Left ventricle myocardium inferior (tissue), 1 donor: Measurements from ENCODE around the gene PROZ. TPM values are rescaled to one million over a fixed set of nuclear protein-coding genes. Genes with fewer than 3 reads are reported as not detected.

Experiments
- DNase-seq: peaks from one replicate; pipeline ENCODE4 v3.0.0-alpha.2; 2020
- H3K27ac ChIP-seq: fragments of 200-600 bp; replicated peaks from 2 replicates; pipeline ENCODE4 v1.8.0; 2021
- H3K27me3 ChIP-seq: fragments of 200-600 bp; 2 replicates; pipeline ENCODE4 v1.8.0; 2021; ENCODE audit warnings: low read depth
- H3K36me3 ChIP-seq: fragments of 200-600 bp; 2 replicates; pipeline ENCODE4 v1.8.0; 2021
- H3K4me1 ChIP-seq: fragments of 200-600 bp; 2 replicates; pipeline ENCODE4 v1.8.0; 2021
- H3K4me3 ChIP-seq: fragments of 200-600 bp; 2 replicates; pipeline ENCODE4 v1.8.0; 2021; ENCODE audit warnings: mild to moderate bottlenecking, moderate library complexity
- H3K9me3 ChIP-seq: fragments of 200-600 bp; replicated peaks from 2 replicates; pipeline ENCODE4 v1.8.0; 2021
- intact Hi-C: fragments of 100-400 bp; cut with micrococcal nuclease; formaldehyde crosslinking; loops from one replicate; pipeline ENCODE4 v1.11.0; 2022
- total RNA-seq: library from RNA; stranded (reverse); fragmentation: NEBNext Ultra II Directional; extraction: Animal tissue kit (Norgen Biotek cat#: 25700); gene quantifications from one replicate; pipeline ENCODE4 v1.2.1, GENCODE V29; 2021
- TF ChIP-seq, protein P1 (sequence below): fragments of 200-600 bp; IDR thresholded peaks from 2 replicates; pipeline ENCODE4 v1.8.0; 2021; ENCODE audit warnings: antibody characterized with exemption, mild to moderate bottlenecking, borderline replicate concordance
- donor health status: DM: no; HTN: yes; CAD: no; lungs with severe emphysema.

Gene PROZ
- total RNA-seq, 1 donor from 2014 or later: not detected

DNA sequence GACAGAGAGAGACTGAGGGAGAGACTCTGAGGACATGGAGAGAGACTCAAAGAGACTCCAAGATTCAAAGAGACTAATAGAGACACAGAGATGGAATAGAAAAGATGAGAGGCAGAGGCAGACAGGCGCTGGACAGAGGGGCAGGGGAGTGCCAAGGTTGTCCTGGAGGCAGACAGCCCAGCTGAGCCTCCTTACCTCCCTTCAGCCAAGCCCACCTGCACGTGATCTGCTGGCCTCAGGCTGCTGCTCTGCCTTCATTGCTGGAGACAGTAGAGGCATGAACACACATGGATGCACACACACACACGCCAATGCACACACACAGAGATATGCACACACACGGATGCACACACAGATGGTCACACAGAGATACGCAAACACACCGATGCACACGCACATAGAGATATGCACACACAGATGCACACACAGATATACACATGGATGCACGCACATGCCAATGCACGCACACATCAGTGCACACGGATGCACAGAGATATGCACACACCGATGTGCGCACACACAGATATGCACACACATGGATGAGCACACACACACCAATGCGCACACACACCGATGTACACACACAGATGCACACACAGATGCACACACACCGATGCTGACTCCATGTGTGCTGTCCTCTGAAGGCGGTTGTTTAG is 39.2 kb upstream of the PROZ start:
- Histone ChIP-seq H3K27me3 (peaks cover 4% of the 10 kb centered on the region), H3K4me1 (peaks cover 12% of the 10 kb centered on the region), H3K9me3 (no peaks in the 10 kb centered on the region), H3K36me3 (no peaks in the 10 kb centered on the region), H3K27ac (no peak overlapping the region), H3K4me3 (no peak overlapping the region)
- TF ChIP-seq, protein P1, sequence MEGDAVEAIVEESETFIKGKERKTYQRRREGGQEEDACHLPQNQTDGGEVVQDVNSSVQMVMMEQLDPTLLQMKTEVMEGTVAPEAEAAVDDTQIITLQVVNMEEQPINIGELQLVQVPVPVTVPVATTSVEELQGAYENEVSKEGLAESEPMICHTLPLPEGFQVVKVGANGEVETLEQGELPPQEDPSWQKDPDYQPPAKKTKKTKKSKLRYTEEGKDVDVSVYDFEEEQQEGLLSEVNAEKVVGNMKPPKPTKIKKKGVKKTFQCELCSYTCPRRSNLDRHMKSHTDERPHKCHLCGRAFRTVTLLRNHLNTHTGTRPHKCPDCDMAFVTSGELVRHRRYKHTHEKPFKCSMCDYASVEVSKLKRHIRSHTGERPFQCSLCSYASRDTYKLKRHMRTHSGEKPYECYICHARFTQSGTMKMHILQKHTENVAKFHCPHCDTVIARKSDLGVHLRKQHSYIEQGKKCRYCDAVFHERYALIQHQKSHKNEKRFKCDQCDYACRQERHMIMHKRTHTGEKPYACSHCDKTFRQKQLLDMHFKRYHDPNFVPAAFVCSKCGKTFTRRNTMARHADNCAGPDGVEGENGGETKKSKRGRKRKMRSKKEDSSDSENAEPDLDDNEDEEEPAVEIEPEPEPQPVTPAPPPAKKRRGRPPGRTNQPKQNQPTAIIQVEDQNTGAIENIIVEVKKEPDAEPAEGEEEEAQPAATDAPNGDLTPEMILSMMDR: no peak
- DNase-seq: no peak
- intact Hi-C loops: no loop called here

GRCh38 chr13:113119822-113120189 is 38.6 kb upstream of the PROZ start:
- H3K27ac ChIP-seq: no peak overlapping the region
- H3K9me3 ChIP-seq: no peaks in the 10 kb centered on the region
- no peak overlapping the region for H3K4me3 ChIP-seq
- no peak for DNase-seq
- peaks cover 2% of the 10 kb centered on the region for H3K27me3 ChIP-seq
- H3K4me1 ChIP-seq: peaks cover 12% of the 10 kb centered on the region
- intact Hi-C loops: no loop called here
- no peaks in the 10 kb centered on the region for H3K36me3 ChIP-seq
- TF ChIP-seq, protein P1: no peak

- H3K36me3 ChIP-seq: no peaks in the 10 kb centered on the region
- no peaks in the 10 kb centered on the region for H3K9me3 ChIP-seq
- TF ChIP-seq, protein P1: no peak
- H3K27me3 ChIP-seq: no peaks in the 10 kb centered on the region
- no peak for DNase-seq
- H3K4me3 ChIP-seq: no peak overlapping the region
- peaks cover 12% of the 10 kb centered on the region for H3K4me1 ChIP-seq
- intact Hi-C loops: no loop called here
- no peak overlapping the region for H3K27ac ChIP-seq
These were observed 37.9 kb upstream of the PROZ start for GRCh38 chr13:113120300-113121182.

- Histone ChIP-seq H3K4me1 (peaks cover 12% of the 10 kb centered on the region), H3K27me3 (no peaks in the 10 kb centered on the region), H3K27ac (no peak overlapping the region), H3K36me3 (no peaks in the 10 kb centered on the region), H3K4me3 (no peak overlapping the region), H3K9me3 (no peaks in the 10 kb centered on the region)
- TF ChIP-seq, protein P1: no peak
- intact Hi-C loops: no loop called here
- no peak for DNase-seq
These were observed 37.1 kb upstream of the PROZ start for GRCh38 chr13:113121183-113121927.

DNA sequence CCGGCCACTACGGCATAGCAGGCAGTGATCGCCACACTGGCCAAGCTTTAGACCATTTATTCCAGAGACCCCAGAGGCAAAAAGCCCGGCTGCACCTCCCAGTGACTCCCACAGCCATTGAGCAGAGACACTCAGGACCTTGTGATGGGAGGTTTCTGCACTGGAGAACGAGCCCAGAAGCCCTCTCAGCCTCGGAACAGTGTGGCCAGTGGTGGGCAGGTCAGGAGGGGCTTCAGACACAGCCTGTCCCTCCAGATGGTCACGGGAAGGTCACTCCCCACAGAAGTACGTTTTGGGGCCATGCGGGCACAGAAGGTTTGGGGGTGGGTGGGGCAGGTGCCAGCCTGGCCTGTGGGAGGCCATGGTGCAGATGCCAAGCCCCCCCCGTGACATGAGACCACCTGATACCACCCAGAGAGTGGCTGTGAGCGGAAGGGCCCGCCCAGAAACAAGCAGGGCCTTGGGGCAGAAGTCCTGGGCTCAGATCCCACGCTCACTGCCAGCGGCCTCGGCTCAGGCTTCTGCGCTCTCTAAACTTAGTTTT is 36.4 kb upstream of the PROZ start:
- Histone ChIP-seq H3K4me1 (peaks cover 12% of the 10 kb centered on the region), H3K4me3 (peak overlapping the region; percentile 56), H3K27me3 (no peaks in the 10 kb centered on the region), H3K36me3 (no peaks in the 10 kb centered on the region), H3K9me3 (no peaks in the 10 kb centered on the region), H3K27ac (peak overlapping the region; percentile 60)
- intact Hi-C loops: no loop called here
- TF ChIP-seq, protein P1: no peak
- no peak for DNase-seq
